DMS79 treated with DMSO at 0.1 percent for 48 hours (cell line): ENCODE measurements around the gene KRTAP4-9.
"Not testable (repeated sequence)": the region's sequence is repeated elsewhere in the genome, so short reads cannot be mapped to it uniquely, and the experiment has no call there.

ENCODE experiments used
- DNase-seq: peaks from one replicate; lab custom pipeline; 2025; lab: John Stamatoyannopoulos, UW

KRTAP4-9 gene

GRCh38 chr17:41131979-41132378, 26.8 kb downstream of the KRTAP4-9 start:
- no peak for DNase-seq

- no peak for DNase-seq
Measured at GRCh38 chr17:41133880-41134735, 28.9 kb downstream of the KRTAP4-9 start.

- not testable (repeated sequence) for DNase-seq
Measured at GRCh38 chr17:41139865-41140264, 34.7 kb downstream of the KRTAP4-9 start.

- no peak for DNase-seq
Measured at GRCh38 chr17:41140360-41141131, 35.4 kb downstream of the KRTAP4-9 start, which contains the start of gene KRTAP4-6. Gene KRTAP4-6, minus strand, starts transcription at chr17:41140544. Its CDS starts 57 bp downstream, at chr17:41140487.

GRCh38 chr17:41141361-41141760, 36.2 kb downstream of the KRTAP4-9 start:
- no peak for DNase-seq

- DNase-seq: no peak
Measured at GRCh38 chr17:41144846-41145245, 39.7 kb downstream of the KRTAP4-9 start.

GRCh38 chr17:41145261-41145660, 40.1 kb downstream of the KRTAP4-9 start:
- no peak for DNase-seq

GRCh38 chr17:41147531-41148204, 42.5 kb downstream of the KRTAP4-9 start:
- no peak for DNase-seq

GRCh38 chr17:41148971-41149651, 43.9 kb downstream of the KRTAP4-9 start:
- not testable (repeated sequence) for DNase-seq

- no peak for DNase-seq
Measured at GRCh38 chr17:41149652-41149985, 44.4 kb downstream of the KRTAP4-9 start, which contains the start of gene KRTAP4-5. Gene KRTAP4-5, minus strand, starts transcription at chr17:41149825. Its CDS starts 58 bp downstream, at chr17:41149767.

- no peak for DNase-seq
Measured at GRCh38 chr17:41150026-41150425, 44.8 kb downstream of the KRTAP4-9 start.

- no peak for DNase-seq
Measured at GRCh38 chr17:41151525-41151924, 46.3 kb downstream of the KRTAP4-9 start.

GRCh38 chr17:41153856-41154255, 48.7 kb downstream of the KRTAP4-9 start:
- DNase-seq: no peak
